Thyroid gland (tissue), 4 donors: ENCODE data around the gene MESD. TPM values are rescaled to one million over a fixed set of nuclear protein-coding genes. Genes with fewer than 3 reads are reported as not detected.

Experiments
- DNase-seq, 2 donors: peaks; one replicate each; pipeline ENCODE4 v3.0.0-alpha.2; 2019
- H3K27ac ChIP-seq, 3 donors: fragments of 200-600 bp; sonication (generic); 1 replicate in 2 of 3; 2 replicates in 1 of 3; pipeline ENCODE4 v1.5.1; 2016 to 2019; ENCODE audit warnings: mild to moderate bottlenecking in 1 of 3, moderate library complexity in 1 of 3
- H3K27me3 ChIP-seq: fragments of 200-600 bp; sonication (generic); one replicate; pipeline ENCODE4 v1.5.1; 2019
- H3K36me3 ChIP-seq, 2 donors: fragments of 200-600 bp; sonication (generic); one replicate each; pipeline ENCODE4 v1.5.1; 2016 to 2019
- H3K4me1 ChIP-seq, 2 donors: fragments of 200-600 bp; sonication (generic); one replicate each; pipeline ENCODE4 v1.5.1; 2017 to 2019
- H3K4me3 ChIP-seq, 3 donors: fragments of 200-600 bp; sonication (generic); replicated peaks in 1 of 3; 1 replicate in 2 of 3; 2 replicates in 1 of 3; pipeline ENCODE4 v1.5.1; 2016; ENCODE audit warnings: mild to moderate bottlenecking in 1 of 3
- H3K9me3 ChIP-seq: fragments of 200-600 bp; sonication (generic); one replicate; pipeline ENCODE4 v1.5.1; 2017
- CTCF ChIP-seq, 6 experiments: fragments of 200-600 bp in 3 of 6; fragments of 450-650 bp in 3 of 6; sonication (generic) in 3 of 6; IDR thresholded peaks; one replicate each; pipeline ENCODE4 v1.5.1; 2016 to 2019; ENCODE audit warnings: antibody characterized with exemption in 6 of 6, mild to moderate bottlenecking in 2 of 6, inconsistent platforms in 1 of 6, moderate library complexity in 1 of 6
- POLR2A ChIP-seq, 2 donors: fragments of 450-650 bp; IDR thresholded peaks; one replicate each; pipeline ENCODE4 v1.6.1; 2017; ENCODE audit warnings: antibody characterized with exemption in 2 of 2, mild to moderate bottlenecking in 2 of 2, moderate library complexity in 1 of 2
- WGBS, 2 donors: methylation state at CpG; one replicate each; pipeline ENCODE4 v1.1.5; 2017; 5-methylcytosine and 5-hydroxymethylcytosine counted together
- intact Hi-C: fragments of 100-400 bp; cut with DNase I; formaldehyde crosslinking; loops from one replicate; pipeline ENCODE4 v1.15.1; 2023
- total RNA-seq, 4 donors: library from RNA; depleted of rRNA; stranded (reverse); fragments of >200 nt; gene quantifications; one replicate each; pipeline ENCODE4 v1.2.3, GENCODE V29; 2016

The MESD gene
- total RNA-seq, 4 donors from 2014 or later, result 53.7 to 74.6 (median 70.9) TPM

GRCh38 chr15:80937718-80938117 lies 51.9 kb downstream of the MESD start:
- no peaks in the 10 kb centered on the region for H3K9me3 ChIP-seq
- intact Hi-C loops, result no loop called here
- DNase-seq, result no peak
- no peak for TF ChIP-seq CTCF (IDR thresholded peaks at IDR 0.05)
- no peak for TF ChIP-seq POLR2A (IDR thresholded peaks at IDR 0.05)
- WGBS, 2 donors, result 95 to 97% methylated on average over 12 of the region's 12 CpGs
- peaks cover 0 to 23% of the 10 kb centered on the region in 2 donors for H3K36me3 ChIP-seq
- H3K27ac ChIP-seq, result no peak overlapping the region
- H3K27me3 ChIP-seq, result no peaks in the 10 kb centered on the region
- peaks cover 0 to 9% of the 10 kb centered on the region in 2 donors for H3K4me1 ChIP-seq
- no peak overlapping the region for H3K4me3 ChIP-seq

GRCh38 chr15:80936288-80937078 lies 53.1 kb downstream of the MESD start:
- Histone ChIP-seq H3K4me1 (peaks cover 0 to 9% of the 10 kb centered on the region in 2 donors), H3K36me3 (peaks cover 0 to 12% of the 10 kb centered on the region in 2 donors), H3K4me3 (no peak overlapping the region), H3K27ac (no peak overlapping the region), H3K27me3 (no peaks in the 10 kb centered on the region), H3K9me3 (no peaks in the 10 kb centered on the region)
- intact Hi-C loops, result no loop called here
- TF ChIP-seq POLR2A (IDR thresholded peaks at IDR 0.05) (no peak), CTCF (IDR thresholded peaks at IDR 0.05) (no peak)
- 88 to 98% methylated on average over 15 to 16 of the region's 16 CpGs for WGBS, 2 donors
- no peak for DNase-seq

- H3K27me3 ChIP-seq, result no peaks in the 10 kb centered on the region
- intact Hi-C loops, result no loop called here
- DNase-seq, result peak; percentile 46 to 50
- peak overlapping the region in 1 of 3 donors; percentile 10 for H3K27ac ChIP-seq
- no peaks in the 10 kb centered on the region for H3K9me3 ChIP-seq
- no peak overlapping the region for H3K4me3 ChIP-seq
- peaks cover 0 to 9% of the 10 kb centered on the region in 2 donors for H3K4me1 ChIP-seq
- no peaks in the 10 kb centered on the region for H3K36me3 ChIP-seq
- 43 to 52% methylated on average over 3 of the region's 3 CpGs for WGBS, 2 donors
- TF ChIP-seq POLR2A (IDR thresholded peaks at IDR 0.05), result no peak
- peak in 2 of 6 experiments; percentile 11 to 22 for TF ChIP-seq CTCF (IDR thresholded peaks at IDR 0.05)
Measured at GRCh38 chr15:80934761-80935221, 54.8 kb downstream of the MESD start.

GRCh38 chr15:80932989-80933388 lies 56.6 kb downstream of the MESD start:
- no peak overlapping the region for H3K4me3 ChIP-seq
- peaks cover 0 to 9% of the 10 kb centered on the region in 2 donors for H3K4me1 ChIP-seq
- no peak for DNase-seq
- intact Hi-C loops, result no loop called here
- no peaks in the 10 kb centered on the region for H3K36me3 ChIP-seq
- H3K27me3 ChIP-seq, result no peaks in the 10 kb centered on the region
- no peak overlapping the region for H3K27ac ChIP-seq
- WGBS, 2 donors, result 56 to 86% methylated on average over 13 to 15 of the region's 15 CpGs
- H3K9me3 ChIP-seq, result no peaks in the 10 kb centered on the region
- TF ChIP-seq CTCF (IDR thresholded peaks at IDR 0.05), result no peak
- TF ChIP-seq POLR2A (IDR thresholded peaks at IDR 0.05), result no peak

- H3K4me1 ChIP-seq, result peaks cover 0 to 9% of the 10 kb centered on the region in 2 donors
- TF ChIP-seq CTCF (IDR thresholded peaks at IDR 0.05), result no peak
- no peak for TF ChIP-seq POLR2A (IDR thresholded peaks at IDR 0.05)
- no peaks in the 10 kb centered on the region for H3K9me3 ChIP-seq
- no peak overlapping the region for H3K27ac ChIP-seq
- 65 to 71% methylated on average over 5 of the region's 5 CpGs for WGBS, 2 donors
- intact Hi-C loops, result no loop called here
- DNase-seq, result no peak
- no peak overlapping the region for H3K4me3 ChIP-seq
- no peaks in the 10 kb centered on the region for H3K36me3 ChIP-seq
- H3K27me3 ChIP-seq, result no peaks in the 10 kb centered on the region
Measured at GRCh38 chr15:80932513-80932815, 57.2 kb downstream of the MESD start.
